OCI-LY7 (cell line): ENCODE data around the gene STRBP. TPM values are rescaled to one million over a fixed set of nuclear protein-coding genes. Genes with fewer than 3 reads are reported as not detected.
A peak's percentile ranks its signal among the peaks of the same experiment; 100 is the strongest.
"Not testable (repeated sequence)": the region's sequence is repeated elsewhere in the genome, so short reads cannot be mapped to it uniquely, and the experiment has no call there.

Experiments used
- BruUV-seq: library from RNA; stranded (reverse); fragments of 400-500 nt; replicated peaks from 2 replicates; lab custom pipeline; 2021; lab: Mats Ljungman, UMichigan
- CTCF ChIA-PET: fragments of 300-600 bp; sonication (Branson Sonifier 250); formaldehyde crosslinking; loops from one replicate; lab custom pipeline; 2022; ENCODE audit warnings: antibody characterized with exemption; ENCODE audit not compliant: unreplicated experiment; lab: Charles Lee
- POLR2A ChIA-PET: fragments of 300-600 bp; sonication (Branson Sonifier 250); formaldehyde crosslinking; loops from one replicate; lab custom pipeline; 2022; ENCODE audit warnings: antibody characterized with exemption; lab: Charles Lee
- DNase-seq: peaks from one replicate; pipeline ENCODE4 v3.0.0-alpha.2; 2015; ENCODE audit warnings: low spot score
- H2AFZ ChIP-seq: fragments of 200-600 bp; sonication (generic), shearing (Covaris generic); 2 replicates; pipeline ENCODE4 v1.6.1; 2014; ENCODE audit warnings: mild to moderate bottlenecking, antibody characterized with exemption, low read length, moderate library complexity
- H3K27ac ChIP-seq: fragments of 200-600 bp; sonication (generic); 2 replicates; pipeline ENCODE4 v1.5.1; 2014; ENCODE audit warnings: mixed run types, low read depth, mild to moderate bottlenecking, moderate library complexity, low read length, inconsistent platforms; ENCODE audit not compliant: poor library complexity, severe bottlenecking
- H3K36me3 ChIP-seq: fragments of 200-600 bp; sonication (generic); 2 replicates; pipeline ENCODE4 v1.6.1; 2014; ENCODE audit warnings: mild to moderate bottlenecking, antibody characterized with exemption, low read length, moderate library complexity, mixed read lengths; ENCODE audit not compliant: insufficient read depth
- H3K4me1 ChIP-seq: fragments of 200-600 bp; sonication (generic); 2 replicates; pipeline ENCODE4 v1.5.1; 2014; ENCODE audit warnings: mild to moderate bottlenecking, low read length; ENCODE audit not compliant: insufficient read depth, poor library complexity, severe bottlenecking
- H3K4me2 ChIP-seq: fragments of 200-600 bp; sonication (generic); 2 replicates; pipeline ENCODE4 v1.6.1; 2014; ENCODE audit warnings: mild to moderate bottlenecking, low read length
- H3K4me3 ChIP-seq: fragments of 200-600 bp; sonication (generic); 2 replicates; pipeline ENCODE4 v1.5.1; 2014; ENCODE audit warnings: mild to moderate bottlenecking, low read depth, low read length; ENCODE audit not compliant: poor library complexity, severe bottlenecking
- H3K79me2 ChIP-seq: fragments of 200-600 bp; sonication (generic); 2 replicates; pipeline ENCODE4 v1.6.1; 2016; ENCODE audit warnings: low read depth, mild to moderate bottlenecking, low read length, moderate library complexity, mixed read lengths; ENCODE audit not compliant: insufficient read depth
- H3K9me2 ChIP-seq: fragments of 200-600 bp; sonication (generic); 2 replicates; pipeline ENCODE4 v1.6.1; 2016; ENCODE audit warnings: mild to moderate bottlenecking, low read length, mixed read lengths; ENCODE audit not compliant: insufficient read depth
- H3K9me3 ChIP-seq: fragments of 200-600 bp; sonication (generic); 2 replicates; pipeline ENCODE4 v1.6.1; 2014; ENCODE audit warnings: mild to moderate bottlenecking, mixed run types, low read length, mixed read lengths
- H4K20me1 ChIP-seq: fragments of 200-600 bp; sonication (generic); 2 replicates; pipeline ENCODE4 v1.6.1; 2014; ENCODE audit warnings: mild to moderate bottlenecking, antibody characterized with exemption, low read length, moderate library complexity, mixed read lengths; ENCODE audit not compliant: insufficient read depth
- CTCF ChIP-seq: fragments of 200-600 bp; sonication (generic); conservative IDR thresholded peaks from 2 replicates; pipeline ENCODE4 v1.5.1; 2014; ENCODE audit warnings: mild to moderate bottlenecking, antibody characterized with exemption, low read length, moderate library complexity, mixed read lengths
- EZH2phosphoT487 ChIP-seq: fragments of 200-600 bp; sonication (generic); IDR thresholded peaks from 2 replicates; pipeline ENCODE4 v1.6.1; 2018; ENCODE audit warnings: low read depth, borderline replicate concordance, mild to moderate bottlenecking, mixed run types, antibody characterized with exemption, low read length, moderate library complexity, mixed read lengths
- intact Hi-C: fragments of 100-400 bp; cut with micrococcal nuclease; formaldehyde crosslinking; loops from one replicate; pipeline ENCODE4 v1.10.0; 2022; ENCODE audit not compliant: unreplicated experiment
- total RNA-seq, 2 experiments: library from RNA; depleted of rRNA in 1 of 2; stranded (reverse); fragments of >200 nt in 1 of 2; shearing (Covaris generic) in 1 of 2; gene quantifications; 2 replicates each; pipeline ENCODE4 v1.2.3, GENCODE V29; 2014 to 2022

The STRBP gene
- total RNA-seq, 2 experiments from 2014 or later = 82.8 to 179 TPM

GRCh38 chr9:123281659-123282350 lies 13.4 kb upstream of the STRBP start:
- CTCF ChIA-PET = no interaction called here
- BruUV-seq = no TSS peak

GRCh38 chr9:123278879-123279493 lies 10.6 kb upstream of the STRBP start:
- intact Hi-C loops, CTCF ChIA-PET, H4K20me1 ChIP-seq, H3K79me2 ChIP-seq, H3K27ac ChIP-seq, DNase-seq, BruUV-seq, H3K36me3 ChIP-seq, H3K9me2 ChIP-seq, H3K4me2 ChIP-seq, H2AFZ ChIP-seq, H3K4me3 ChIP-seq: not testable (repeated sequence)
- Histone ChIP-seq H3K4me1 (peaks cover 22% of the 10 kb centered on the region), H3K9me3 (peaks cover 14% of the 10 kb centered on the region; the same call in 1 of the 2 replicates)
- POLR2A ChIA-PET = interaction anchor here (0.8 kb wide), 1 partner anchor 9 kb away, joined by 4 read pairs; no protein-coding TSS in a partner anchor

More at GRCh38 chr9:123281659-123282350, 13.4 kb upstream of the STRBP start:
- peak overlapping the region; percentile 63; the same call in 1 of the 2 replicates for H2AFZ ChIP-seq
- DNase-seq = no peak
- H4K20me1 ChIP-seq = no peaks in the 10 kb centered on the region
- POLR2A ChIA-PET = interaction anchor here (0.8 to 1.0 kb wide), 2 partner anchors 8 to 25 kb away, joined by 3 read pairs; no protein-coding TSS in a partner anchor
- no peaks in the 10 kb centered on the region for H3K36me3 ChIP-seq
- peaks cover 14% of the 10 kb centered on the region; the same call in 1 of the 2 replicates for H3K9me3 ChIP-seq
- no peaks in the 10 kb centered on the region for H3K9me2 ChIP-seq
- TF ChIP-seq CTCF (no peak), EZH2phosphoT487 (no peak)
- H3K4me3 ChIP-seq = no peak overlapping the region
- peaks cover 14% of the 10 kb centered on the region for H3K4me1 ChIP-seq
- H3K4me2 ChIP-seq = peak overlapping the region; percentile 43
- H3K79me2 ChIP-seq = no peaks in the 10 kb centered on the region
- H3K27ac ChIP-seq = no peak overlapping the region
- intact Hi-C loops = no loop called here

- TF ChIP-seq CTCF (no peak), EZH2phosphoT487 (no peak)
- Histone ChIP-seq H3K36me3 (no peaks in the 10 kb centered on the region), H3K9me2 (no peaks in the 10 kb centered on the region), H3K9me3 (peaks cover 14% of the 10 kb centered on the region; the same call in 1 of the 2 replicates), H3K4me1 (peaks cover 22% of the 10 kb centered on the region), H3K79me2 (no peaks in the 10 kb centered on the region), H2AFZ (no peak overlapping the region), H4K20me1 (no peaks in the 10 kb centered on the region), H3K4me2 (no peak overlapping the region), H3K4me3 (no peak overlapping the region), H3K27ac (no peak overlapping the region)
- CTCF ChIA-PET = no interaction called here
- intact Hi-C loops = no loop called here
- no peak for DNase-seq
- no TSS peak for BruUV-seq
- POLR2A ChIA-PET = interaction anchor here (0.8 kb wide), 1 partner anchor 8 kb away, joined by 4 read pairs; no protein-coding TSS in a partner anchor
Observed at GRCh38 chr9:123278361-123278760, 10.0 kb upstream of the STRBP start.
